ENCODE measurements around the gene ASXL1.
A peak's percentile ranks its signal among the peaks of the same experiment; 100 is the strongest.

Gene ASXL1

DNA sequence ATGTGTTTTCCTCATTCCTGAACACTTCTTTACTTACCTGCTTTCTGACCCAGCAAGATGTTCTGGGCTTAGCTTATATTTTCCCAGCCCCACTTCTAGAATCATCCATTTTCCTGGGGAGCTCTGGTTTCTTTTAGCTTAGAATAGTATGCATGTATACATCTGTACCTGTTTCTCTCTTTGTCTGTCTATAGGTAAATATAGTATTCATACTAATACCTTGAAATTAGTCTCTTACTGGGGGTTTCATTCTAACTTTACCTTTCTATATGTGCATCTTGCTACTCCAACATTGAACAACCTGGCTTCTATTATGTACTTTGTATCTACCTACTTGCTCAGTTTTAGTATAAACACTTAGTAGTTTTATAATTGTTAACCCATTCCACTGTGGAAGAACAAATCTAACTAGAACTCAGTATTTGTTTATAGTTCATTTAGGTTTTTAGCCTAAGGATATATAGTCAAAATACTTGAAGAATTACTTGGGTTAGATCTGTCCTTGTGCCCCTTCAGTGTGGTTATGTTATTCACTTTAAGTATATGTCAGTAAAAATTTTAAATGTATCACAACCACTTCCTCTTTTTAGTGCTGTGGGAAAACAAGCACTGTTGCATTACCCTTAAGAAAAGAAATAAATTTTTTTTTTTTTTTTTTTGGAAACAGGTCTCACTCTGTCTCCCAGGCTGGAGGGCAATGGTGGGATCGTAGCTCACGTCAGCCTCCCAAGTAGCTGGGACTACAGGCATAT lies 54.0 kb downstream of the ASXL1 start:
- DNase-seq = no peak

DNA sequence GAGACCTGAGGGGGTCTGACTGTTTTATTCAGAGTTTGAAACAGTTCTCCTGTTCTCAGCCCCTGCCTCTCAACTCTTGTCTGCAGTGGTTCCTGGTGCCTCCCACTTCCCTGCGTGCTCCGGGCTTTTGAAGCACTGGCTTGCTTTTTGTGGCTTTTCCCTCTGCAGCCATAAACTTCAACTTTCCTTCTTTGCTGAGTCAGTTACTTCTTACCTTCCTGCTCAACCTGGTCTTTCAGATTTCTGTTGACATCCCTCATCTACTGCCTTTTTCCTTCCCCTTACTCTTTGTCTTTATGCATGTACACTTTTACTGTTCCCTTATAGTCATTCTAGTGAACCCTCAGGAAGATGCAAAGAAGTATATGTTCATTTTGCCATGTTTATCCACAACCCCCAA lies 57.4 kb downstream of the ASXL1 start:
- no peak for DNase-seq

DNA sequence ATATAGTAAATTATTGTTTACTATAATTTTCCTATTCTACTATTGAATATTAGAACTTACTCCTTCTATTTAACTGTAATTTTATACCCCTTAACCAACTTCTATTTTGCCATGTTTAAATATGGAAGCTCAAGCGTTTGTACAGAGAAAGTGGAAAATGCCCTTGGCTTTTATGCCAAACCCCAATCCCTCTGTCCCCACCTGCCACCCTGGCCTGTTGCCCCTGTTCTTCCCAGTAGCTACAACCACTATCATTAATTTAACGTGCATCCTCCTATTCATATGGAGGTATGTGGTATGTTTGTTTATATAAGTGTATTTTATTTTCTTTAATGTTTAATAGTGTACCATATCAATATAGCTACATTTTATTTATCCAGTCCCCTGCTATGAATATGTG lies 58.1 kb downstream of the ASXL1 start:
- DNase-seq = no peak

DNA sequence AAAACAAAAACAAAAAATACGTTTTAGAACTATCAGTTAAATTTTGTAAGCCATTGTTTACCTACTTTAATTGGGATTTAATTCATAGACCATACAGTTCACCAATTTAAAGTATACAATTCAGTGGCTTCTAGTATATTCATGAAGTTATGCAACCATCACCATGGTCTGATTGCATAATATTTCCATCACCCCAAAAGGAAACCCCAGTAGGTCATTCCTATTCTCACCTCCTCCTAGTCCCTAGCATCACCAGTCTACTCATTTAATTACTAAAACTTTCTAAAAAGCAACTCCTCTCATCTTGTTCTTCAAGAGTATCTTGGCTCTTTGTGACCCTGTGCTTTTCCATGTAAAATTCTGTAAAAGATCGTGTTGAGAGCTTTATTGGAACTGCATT lies 60.2 kb downstream of the ASXL1 start:
- no peak for DNase-seq

DNA sequence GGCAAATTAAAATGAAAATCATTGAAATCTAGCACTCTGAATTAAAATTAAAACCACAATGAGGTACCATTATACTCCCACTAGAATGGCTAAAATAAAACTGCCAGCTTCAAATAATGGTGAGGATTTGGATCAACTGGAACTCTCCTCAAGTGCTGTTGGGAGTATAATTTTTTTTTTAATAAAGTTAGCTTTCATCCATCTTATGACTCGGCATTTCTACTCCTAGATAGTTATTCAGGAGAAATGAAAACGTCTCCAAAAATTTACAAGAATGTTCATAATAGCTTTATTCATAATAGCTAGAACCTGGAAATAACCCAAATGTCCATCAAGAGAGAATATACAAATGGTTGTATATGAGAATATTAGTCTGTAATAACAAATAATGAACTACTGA lies 63.2 kb downstream of the ASXL1 start:
- no peak for DNase-seq

DNA sequence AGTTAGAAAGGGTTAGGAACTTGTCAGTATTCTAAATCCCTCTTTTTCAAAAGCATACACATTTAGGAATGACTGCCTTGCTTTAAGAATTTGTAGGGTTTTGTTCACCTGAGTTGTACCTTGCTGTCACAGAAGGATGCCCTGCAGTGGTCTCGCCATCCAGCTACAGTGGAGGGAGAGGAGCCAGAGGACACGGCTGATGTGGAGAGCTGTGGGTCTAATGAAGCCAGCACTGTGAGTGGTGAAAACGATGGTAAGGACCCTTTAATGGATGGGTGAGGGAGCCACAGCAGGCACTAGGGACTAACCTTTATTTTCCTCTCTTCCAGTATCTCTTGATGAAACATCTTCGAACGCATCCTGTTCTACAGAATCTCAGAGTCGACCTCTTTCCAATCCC lies 69.9 kb downstream of the ASXL1 start:
- DNase-seq = no peak

DNA sequence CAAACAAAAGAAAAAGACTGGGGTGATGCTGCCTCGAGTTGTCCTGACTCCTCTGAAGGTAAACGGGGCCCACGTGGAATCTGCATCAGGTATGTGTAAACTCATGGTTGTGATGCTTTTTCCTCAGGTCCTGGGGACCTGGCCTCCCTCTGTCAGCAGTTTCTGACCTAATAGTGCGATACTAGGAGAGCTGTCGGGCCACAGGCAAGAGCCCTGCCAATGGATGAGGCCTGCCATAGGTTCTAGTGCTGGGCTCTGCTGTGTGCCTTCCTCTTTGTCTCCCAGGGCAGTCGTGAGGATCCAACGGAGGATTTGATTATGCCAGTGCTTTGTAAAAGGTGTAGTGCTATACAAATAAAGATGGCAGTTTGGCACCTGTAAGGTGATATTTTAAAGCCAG lies 71.2 kb downstream of the ASXL1 start:
- no peak for DNase-seq

DNA sequence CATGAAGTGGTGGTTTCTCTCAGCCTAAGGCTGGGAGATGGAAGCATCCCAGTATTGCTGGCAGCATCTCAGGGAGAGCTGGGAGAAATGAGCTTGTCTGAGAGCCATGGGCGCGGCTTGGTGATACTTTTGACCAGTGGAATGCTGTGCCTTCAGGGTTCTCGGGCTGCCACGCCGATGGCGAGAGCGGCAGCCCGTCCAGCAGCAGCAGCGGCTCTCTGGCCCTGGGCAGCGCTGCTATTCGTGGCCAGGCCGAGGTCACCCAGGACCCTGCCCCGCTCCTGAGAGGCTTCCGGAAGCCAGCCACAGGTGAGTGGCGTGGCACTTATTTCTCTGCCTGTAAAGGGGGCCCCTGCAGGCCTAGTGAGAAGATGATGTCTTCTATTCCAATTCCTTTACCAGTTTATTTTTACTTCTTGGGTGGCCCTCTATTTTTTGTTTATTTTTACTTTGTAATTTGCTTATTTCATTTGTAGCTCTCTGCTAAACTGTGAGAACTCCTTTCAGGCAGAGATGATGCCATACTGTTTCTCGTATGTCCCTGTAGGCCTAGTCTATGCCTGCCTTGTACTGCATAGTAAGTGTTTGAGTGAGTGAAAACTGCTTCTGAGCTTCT lies 71.7 kb downstream of the ASXL1 start:
- DNase-seq = no peak

DNA sequence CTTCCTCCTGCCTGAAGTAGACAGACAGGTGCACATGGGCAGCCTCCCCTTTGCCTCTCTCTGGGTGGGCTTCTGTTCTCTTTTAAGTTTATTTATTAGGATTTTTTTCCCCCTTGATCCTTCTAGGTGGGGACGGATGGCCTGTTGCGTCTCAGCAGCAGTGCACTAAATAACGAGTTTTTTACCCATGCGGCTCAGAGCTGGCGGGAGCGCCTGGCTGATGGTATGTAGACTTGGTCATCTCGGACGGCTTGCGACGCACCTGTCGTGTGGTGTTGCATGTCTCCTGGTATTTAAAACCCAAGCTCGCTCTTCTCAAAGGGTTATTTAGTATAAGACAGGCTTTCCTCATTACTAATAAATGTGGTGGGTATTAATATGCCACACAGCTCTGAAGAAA lies 73.3 kb downstream of the ASXL1 start:
- DNase-seq = no peak

DNA sequence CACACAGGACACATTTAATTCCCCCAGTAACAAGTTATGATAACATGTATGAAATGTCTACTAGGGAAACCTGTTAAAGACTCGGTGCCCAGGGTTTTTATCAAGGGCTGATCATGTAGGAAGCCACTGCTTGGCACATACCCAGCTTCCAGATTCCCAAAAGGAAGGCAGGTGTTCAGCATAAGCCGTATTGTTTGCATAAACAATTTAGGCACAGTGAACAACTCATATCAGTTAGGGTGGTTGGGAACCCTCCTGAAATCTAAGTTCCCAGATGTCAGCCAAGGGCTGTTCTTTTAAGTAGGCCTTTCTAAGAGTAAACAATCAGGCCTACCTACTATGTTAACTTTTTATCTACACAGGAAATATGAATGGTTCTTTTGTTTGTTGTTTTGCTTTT lies 74.1 kb downstream of the ASXL1 start:
- no peak for DNase-seq

DNA sequence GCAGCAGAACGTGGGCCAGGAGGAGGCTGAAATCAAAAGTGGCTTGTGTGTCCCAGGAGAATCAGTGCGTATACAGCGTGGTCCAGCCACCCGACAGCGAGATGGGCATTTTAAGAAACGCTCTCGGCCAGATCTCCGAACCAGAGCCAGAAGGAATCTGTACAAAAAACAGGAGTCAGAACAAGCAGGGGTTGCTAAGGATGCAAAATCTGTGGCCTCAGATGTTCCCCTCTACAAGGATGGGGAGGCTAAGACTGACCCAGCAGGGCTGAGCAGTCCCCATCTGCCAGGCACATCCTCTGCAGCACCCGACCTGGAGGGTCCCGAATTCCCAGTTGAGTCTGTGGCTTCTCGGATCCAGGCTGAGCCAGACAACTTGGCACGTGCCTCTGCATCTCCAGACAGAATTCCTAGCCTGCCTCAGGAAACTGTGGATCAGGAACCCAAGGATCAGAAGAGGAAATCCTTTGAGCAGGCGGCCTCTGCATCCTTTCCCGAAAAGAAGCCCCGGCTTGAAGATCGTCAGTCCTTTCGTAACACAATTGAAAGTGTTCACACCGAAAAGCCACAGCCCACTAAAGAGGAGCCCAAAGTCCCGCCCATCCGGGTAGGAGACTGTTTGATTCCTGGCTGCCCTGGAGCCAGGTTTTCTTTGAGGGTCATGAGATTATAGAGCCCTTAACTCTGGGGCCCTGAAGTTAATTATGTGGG lies 75.3 kb downstream of the ASXL1 start:
- no peak for DNase-seq

DNA sequence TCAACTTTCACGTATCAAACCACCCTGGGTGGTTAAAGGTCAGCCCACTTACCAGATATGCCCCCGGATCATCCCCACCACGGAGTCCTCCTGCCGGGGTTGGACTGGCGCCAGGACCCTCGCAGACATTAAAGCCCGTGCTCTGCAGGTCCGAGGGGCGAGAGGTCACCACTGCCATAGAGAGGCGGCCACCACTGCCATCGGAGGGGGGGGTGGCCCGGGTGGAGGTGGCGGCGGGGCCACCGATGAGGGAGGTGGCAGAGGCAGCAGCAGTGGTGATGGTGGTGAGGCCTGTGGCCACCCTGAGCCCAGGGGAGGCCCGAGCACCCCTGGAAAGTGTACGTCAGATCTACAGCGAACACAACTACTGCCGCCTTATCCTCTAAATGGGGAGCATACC lies 76.3 kb downstream of the ASXL1 start:
- DNase-seq = no peak

DNA sequence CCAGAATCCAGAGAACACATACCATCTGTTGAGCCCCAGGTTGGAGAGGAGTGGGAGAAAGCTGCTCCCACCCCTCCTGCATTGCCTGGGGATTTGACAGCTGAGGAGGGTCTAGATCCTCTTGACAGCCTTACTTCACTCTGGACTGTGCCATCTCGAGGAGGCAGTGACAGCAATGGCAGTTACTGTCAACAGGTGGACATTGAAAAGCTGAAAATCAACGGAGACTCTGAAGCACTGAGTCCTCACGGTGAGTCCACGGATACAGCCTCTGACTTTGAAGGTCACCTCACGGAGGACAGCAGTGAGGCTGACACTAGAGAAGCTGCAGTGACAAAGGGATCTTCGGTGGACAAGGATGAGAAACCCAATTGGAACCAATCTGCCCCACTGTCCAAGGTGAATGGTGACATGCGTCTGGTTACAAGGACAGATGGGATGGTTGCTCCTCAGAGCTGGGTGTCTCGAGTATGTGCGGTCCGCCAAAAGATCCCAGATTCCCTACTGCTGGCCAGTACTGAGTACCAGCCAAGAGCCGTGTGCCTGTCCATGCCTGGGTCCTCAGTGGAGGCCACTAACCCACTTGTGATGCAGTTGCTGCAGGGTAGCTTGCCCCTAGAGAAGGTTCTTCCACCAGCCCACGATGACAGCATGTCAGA lies 77.4 kb downstream of the ASXL1 start:
- DNase-seq = no peak

DNA sequence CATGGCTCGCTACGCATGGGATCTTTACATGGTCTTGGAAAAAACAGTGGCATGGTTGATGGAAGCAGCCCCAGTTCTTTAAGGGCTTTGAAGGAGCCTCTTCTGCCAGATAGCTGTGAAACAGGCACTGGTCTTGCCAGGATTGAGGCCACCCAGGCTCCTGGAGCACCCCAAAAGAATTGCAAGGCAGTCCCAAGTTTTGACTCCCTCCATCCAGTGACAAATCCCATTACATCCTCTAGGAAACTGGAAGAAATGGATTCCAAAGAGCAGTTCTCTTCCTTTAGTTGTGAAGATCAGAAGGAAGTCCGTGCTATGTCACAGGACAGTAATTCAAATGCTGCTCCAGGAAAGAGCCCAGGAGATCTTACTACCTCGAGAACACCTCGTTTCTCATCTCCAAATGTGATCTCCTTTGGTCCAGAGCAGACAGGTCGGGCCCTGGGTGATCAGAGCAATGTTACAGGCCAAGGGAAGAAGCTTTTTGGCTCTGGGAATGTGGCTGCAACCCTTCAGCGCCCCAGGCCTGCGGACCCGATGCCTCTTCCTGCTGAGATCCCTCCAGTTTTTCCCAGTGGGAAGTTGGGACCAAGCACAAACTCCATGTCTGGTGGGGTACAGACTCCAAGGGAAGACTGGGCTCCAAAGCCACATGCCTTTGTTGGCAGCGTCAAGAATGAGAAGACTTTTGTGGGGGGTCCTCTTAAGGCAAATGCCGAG lies 78.2 kb downstream of the ASXL1 start:
- no peak for DNase-seq

DNA sequence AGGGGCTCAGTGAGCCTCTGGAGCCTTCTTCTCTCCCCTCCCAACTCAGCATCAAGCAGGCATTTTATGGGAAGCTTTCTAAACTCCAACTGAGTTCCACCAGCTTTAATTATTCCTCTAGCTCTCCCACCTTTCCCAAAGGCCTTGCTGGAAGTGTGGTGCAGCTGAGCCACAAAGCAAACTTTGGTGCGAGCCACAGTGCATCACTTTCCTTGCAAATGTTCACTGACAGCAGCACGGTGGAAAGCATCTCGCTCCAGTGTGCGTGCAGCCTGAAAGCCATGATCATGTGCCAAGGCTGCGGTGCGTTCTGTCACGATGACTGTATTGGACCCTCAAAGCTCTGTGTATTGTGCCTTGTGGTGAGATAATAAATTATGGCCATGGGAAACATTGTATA lies 78.8 kb downstream of the ASXL1 start:
- DNase-seq = no peak

DNA sequence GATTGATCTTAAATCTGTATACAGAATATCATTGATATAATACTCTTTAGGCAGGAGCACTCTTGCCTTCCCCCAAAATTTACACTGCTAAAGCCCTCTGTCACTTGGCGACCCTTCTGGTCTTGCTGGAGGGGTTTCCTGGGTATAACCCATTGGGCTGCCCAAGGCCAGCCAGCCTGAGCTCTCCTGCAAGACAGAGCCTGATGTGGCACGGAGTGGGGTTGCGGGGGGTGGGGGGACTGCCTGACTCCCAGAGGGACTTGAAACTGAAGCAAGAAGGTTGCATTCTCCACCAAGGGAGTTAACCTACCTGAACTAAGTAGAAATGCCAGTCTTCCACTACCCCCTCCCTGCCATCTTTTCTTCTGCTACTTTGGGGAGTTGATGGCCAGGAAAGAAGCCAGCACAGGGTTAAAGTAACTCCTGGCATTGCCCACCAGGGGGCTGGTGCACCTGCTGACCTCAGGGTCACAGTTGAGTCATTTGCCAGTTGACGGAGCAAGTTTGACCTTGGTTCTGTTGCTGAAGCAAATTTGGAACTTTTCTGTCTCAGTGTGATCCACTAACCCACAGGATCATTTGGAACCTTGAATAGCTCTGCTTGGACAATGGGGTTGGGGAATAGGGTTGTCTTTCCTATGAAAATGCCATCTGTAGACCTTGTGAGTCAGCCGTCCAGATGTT lies 79.4 kb downstream of the ASXL1 start:
- peak; percentile 33 for DNase-seq

DNA sequence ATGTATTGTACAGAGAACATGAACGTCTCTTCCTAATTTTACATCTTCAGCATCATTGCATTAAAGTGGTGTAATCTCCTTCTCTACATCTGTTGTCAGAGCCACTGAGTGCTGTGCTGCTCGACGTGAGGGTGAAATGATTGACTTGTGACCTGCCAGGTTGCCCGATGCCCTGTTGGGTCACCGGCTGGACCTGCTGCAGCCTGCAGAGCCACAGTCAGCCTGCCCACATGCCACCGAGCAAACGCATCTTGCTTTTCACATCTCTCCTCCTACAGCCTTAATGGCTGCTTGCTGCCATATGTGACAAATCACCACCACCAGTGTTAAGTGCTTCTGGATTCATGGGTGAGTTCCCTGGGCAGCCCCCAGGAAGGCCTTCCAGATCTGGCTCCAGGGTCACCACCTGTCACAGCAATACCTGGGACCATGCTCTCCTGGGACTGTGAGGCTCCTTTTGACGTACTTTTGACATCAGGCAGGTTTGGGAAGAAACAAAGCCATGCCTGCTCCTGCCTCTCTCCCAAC lies 80.3 kb downstream of the ASXL1 start:
- DNase-seq = no peak

DNA sequence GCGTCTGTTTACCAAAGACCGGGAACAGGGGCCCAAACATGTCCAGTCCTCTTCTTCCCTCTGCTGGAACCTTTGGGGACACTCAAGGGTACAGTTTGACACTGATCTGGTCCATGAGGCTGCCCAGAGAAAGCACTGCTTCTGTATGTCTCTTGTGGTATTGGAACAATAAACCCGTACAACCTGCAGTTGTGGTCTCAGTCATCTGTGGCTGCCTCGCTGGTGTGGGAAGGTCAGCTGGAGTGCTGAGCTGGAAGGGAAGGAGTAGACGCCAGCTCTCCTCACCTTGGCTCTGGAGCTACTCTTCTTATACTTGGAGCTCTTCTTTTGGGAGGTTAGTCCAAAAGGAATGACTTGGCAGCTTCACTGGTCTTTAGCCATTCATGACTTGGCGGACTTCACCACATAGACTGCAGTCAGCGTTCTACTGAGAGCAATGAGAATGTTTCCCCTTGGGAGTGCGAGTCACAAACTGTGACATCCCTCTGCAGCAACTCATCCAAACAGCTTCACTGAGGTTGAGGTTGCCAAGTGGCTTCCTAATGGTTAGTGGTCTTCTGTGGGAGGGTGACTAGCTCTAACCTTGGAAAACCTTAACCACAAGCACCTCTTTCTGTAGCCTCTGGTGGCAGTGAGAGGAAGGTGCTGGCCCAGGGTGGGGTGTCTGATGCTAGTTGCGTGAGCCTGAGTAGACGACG lies 81.2 kb downstream of the ASXL1 start:
- peak; percentile 28 for DNase-seq

DNA sequence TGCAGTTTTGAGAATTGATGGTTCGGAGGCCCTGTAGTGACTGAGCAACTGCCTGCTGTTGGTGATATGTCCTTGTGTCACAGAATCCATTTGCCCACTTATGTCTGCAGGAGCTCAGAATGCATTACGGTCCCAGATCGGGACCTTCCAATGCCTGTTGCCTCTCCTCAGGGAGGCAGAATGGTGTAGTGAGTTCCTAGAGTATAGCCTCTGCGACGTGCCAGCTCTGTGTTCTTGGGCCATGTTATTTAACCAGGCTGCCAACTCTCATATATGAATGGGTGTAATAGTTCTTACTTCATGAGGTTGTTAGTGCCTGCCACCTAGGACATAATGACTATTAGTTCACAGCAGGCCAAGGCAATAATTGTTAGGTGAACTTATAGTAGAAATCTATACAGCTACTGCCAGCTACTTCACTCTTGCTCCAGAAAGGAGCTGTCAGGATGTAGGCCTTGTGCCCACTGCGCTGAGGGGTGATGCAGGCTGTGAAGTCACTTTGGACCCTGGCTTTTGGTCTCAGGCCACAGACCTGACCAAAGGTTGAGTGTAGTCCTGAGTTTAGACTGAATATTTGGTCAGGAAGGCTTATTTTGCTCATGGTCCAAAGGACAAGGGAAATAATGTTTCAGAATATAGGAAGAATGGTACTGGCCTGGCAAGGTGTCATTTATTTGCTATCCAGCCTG lies 82.1 kb downstream of the ASXL1 start:
- no peak for DNase-seq

DNA sequence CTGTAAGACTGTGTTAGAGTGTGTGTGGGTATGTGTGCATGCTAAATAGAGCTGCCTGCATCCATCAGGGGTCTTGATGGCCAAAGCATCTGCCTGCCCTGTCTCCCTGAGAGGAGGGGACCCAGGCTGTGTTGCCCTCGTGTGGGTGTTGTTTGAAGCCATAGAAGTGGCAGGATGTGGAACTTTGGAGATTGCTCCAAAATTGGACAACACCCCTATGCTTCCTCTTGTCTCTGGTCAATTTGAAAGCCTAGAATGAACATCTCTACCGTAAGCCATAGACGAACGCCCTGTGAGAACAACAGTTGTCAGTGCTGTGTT lies 82.6 kb downstream of the ASXL1 start:
- no peak for DNase-seq

DNA sequence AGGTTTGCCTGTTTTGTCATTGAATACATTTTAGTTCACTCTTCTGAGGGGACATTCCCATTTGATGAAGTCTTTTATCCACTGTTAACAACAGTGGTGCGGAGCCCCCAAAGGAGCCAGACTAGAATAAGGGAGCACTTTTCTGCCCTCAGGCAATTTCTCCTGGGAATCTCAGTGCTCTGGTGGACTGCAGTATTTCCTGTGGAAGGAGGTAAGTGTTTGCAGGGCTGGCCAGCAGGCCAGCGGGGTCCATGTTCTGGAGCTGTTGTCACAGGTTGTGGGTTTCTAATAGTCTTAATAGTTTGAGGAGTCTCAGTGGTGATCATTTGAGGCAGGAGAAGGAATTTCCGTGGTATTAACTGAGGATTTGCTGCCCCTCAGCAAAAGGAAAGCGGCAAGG lies 83.5 kb downstream of the ASXL1 start:
- no peak for DNase-seq

Measured in hematopoietic multipotent progenitor cell treated with erythropoietin and hydrocortisone succinate and interleukin-3 and kit ligand, for 8 days (in vitro differentiated cells).